ENCODE measurements around the gene PLP1.
A peak's percentile ranks its signal among the peaks of the same experiment; 100 is the strongest.
"Not testable (repeated sequence)": the region's sequence is repeated elsewhere in the genome, so short reads cannot be mapped to it uniquely, and the experiment has no call there.

PLP1 gene

GRCh38 chrX:103781062-103781402 lies 4.4 kb downstream of the PLP1 start:
- no peak for DNase-seq

- no peak for DNase-seq
Measured at GRCh38 chrX:103781706-103782105, 5.1 kb downstream of the PLP1 start.

- no peak for DNase-seq
Measured at GRCh38 chrX:103782640-103783039, 6.0 kb downstream of the PLP1 start.

- DNase-seq, result no peak
Measured at GRCh38 chrX:103783196-103783595, 6.6 kb downstream of the PLP1 start.

- no peak for DNase-seq
Measured at GRCh38 chrX:103783971-103784370, 7.3 kb downstream of the PLP1 start.

- DNase-seq, result no peak
Measured at GRCh38 chrX:103789004-103789403, 12.4 kb downstream of the PLP1 start.

- no peak for DNase-seq
Measured at GRCh38 chrX:103791228-103791627, 14.6 kb downstream of the PLP1 start.

- no peak for DNase-seq
Measured at GRCh38 chrX:103791826-103792485, 15.3 kb downstream of the PLP1 start.

- DNase-seq, result no peak
Measured at GRCh38 chrX:103792916-103793544, 16.4 kb downstream of the PLP1 start.

- DNase-seq, result no peak
Measured at GRCh38 chrX:103793545-103793940, 16.9 kb downstream of the PLP1 start.

GRCh38 chrX:103794119-103794518 lies 17.5 kb downstream of the PLP1 start:
- DNase-seq, result no peak

- no peak for DNase-seq
Measured at GRCh38 chrX:103797691-103798090, 21.1 kb downstream of the PLP1 start.

- no peak for DNase-seq
Measured at GRCh38 chrX:103800318-103800717, 23.7 kb downstream of the PLP1 start.

GRCh38 chrX:103805860-103806259 lies 29.2 kb downstream of the PLP1 start:
- DNase-seq, result no peak

GRCh38 chrX:103806862-103807474 lies 30.3 kb downstream of the PLP1 start:
- no peak for DNase-seq

- DNase-seq, result no peak
Measured at GRCh38 chrX:103811858-103812257, 35.2 kb downstream of the PLP1 start.

GRCh38 chrX:103817101-103817500 lies 40.5 kb downstream of the PLP1 start:
- not testable (repeated sequence) for DNase-seq

GRCh38 chrX:103817502-103817901 lies 40.9 kb downstream of the PLP1 start:
- peak; percentile 11 for DNase-seq

- no peak for DNase-seq
Measured at GRCh38 chrX:103818842-103819619, 42.4 kb downstream of the PLP1 start.

GRCh38 chrX:103820802-103821201 lies 44.2 kb downstream of the PLP1 start:
- not testable (repeated sequence) for DNase-seq

GRCh38 chrX:103823591-103823990 lies 47.0 kb downstream of the PLP1 start:
- DNase-seq, result no peak

GRCh38 chrX:103825881-103826280 lies 49.2 kb downstream of the PLP1 start:
- no peak for DNase-seq

GRCh38 chrX:103828529-103828928 lies 51.9 kb downstream of the PLP1 start:
- DNase-seq, result no peak

- DNase-seq, result no peak
Measured at GRCh38 chrX:103830848-103831247, 54.2 kb downstream of the PLP1 start.

Data from CD4-positive, alpha-beta T cell treated with Interleukin-6 for 4 hours (primary cell).